Cardiac fibroblast (primary cell): ENCODE measurements around the gene THADA.
A peak's percentile ranks its signal among the peaks of the same experiment; 100 is the strongest.
"Not testable (repeated sequence)": the region's sequence is repeated elsewhere in the genome, so short reads cannot be mapped to it uniquely, and the experiment has no call there.

Experiments used
- DNase-seq, 2 donors: peaks; one replicate each; pipeline versions ENCODE4 v3.0.0 to v3.0.0-alpha.2; 2010; ENCODE audit warnings: low read depth in 2 of 2
- H3K4me3 ChIP-seq, 2 donors: replicated peaks in 1 of 2; 1 replicate in 1 of 2; 2 replicates in 1 of 2; pipeline ENCODE4 v1.5.1; 2011; ENCODE audit warnings: low read depth in 2 of 2, low read length in 2 of 2, mild to moderate bottlenecking in 2 of 2, moderate library complexity in 1 of 2
- CTCF ChIP-seq: IDR thresholded peaks from one replicate; pipeline ENCODE4 v1.5.1; 2011; ENCODE audit warnings: low read depth, mild to moderate bottlenecking, low read length, inconsistent platforms

The THADA gene

GRCh38 chr2:43190311-43191052 is 405.4 kb downstream of the THADA start:
- DNase-seq, result no peak
- TF ChIP-seq CTCF, result no peak

GRCh38 chr2:43189861-43190260 is 406.0 kb downstream of the THADA start:
- not testable (repeated sequence) for H3K4me3 ChIP-seq, DNase-seq

More at GRCh38 chr2:43190311-43191052, 405.4 kb downstream of the THADA start:
- no peak overlapping the region for H3K4me3 ChIP-seq

GRCh38 chr2:43188561-43189386 is 407.1 kb downstream of the THADA start:
- DNase-seq, result no peak
- H3K4me3 ChIP-seq, result no peak overlapping the region
- no peak for TF ChIP-seq CTCF

GRCh38 chr2:43186679-43187374 is 409.0 kb downstream of the THADA start:
- no peak for TF ChIP-seq CTCF
- no peak overlapping the region for H3K4me3 ChIP-seq
- no peak for DNase-seq

GRCh38 chr2:43186321-43186678 is 409.5 kb downstream of the THADA start:
- H3K4me3 ChIP-seq, result no peak overlapping the region
- no peak for DNase-seq
- TF ChIP-seq CTCF, result no peak

- no peak overlapping the region for H3K4me3 ChIP-seq
- no peak for TF ChIP-seq CTCF
- peak in 1 of 2 donors; percentile 47 for DNase-seq
These were observed 410.7 kb downstream of the THADA start for GRCh38 chr2:43185146-43185545.

- DNase-seq, result peak; percentile 22 to 85
- TF ChIP-seq CTCF, result no peak
These were observed 411.4 kb downstream of the THADA start for GRCh38 chr2:43184339-43184895.

More at GRCh38 chr2:43184339-43184895, 411.4 kb downstream of the THADA start:
- no peak overlapping the region for H3K4me3 ChIP-seq
